Measurements from ENCODE around the gene GAL3ST2.
"Not testable (repeated sequence)": the region's sequence is repeated elsewhere in the genome, so short reads cannot be mapped to it uniquely, and the experiment has no call there.

Gene GAL3ST2

GRCh38 chr2:241798631-241799521 is 22.3 kb downstream of the GAL3ST2 start:
- Histone ChIP-seq H3K79me2 (ENCODE audit: control insufficient read depth, low read length) (no peaks in the 10 kb centered on the region), H3K27ac (ENCODE audit: low read depth, low read length) (no peak overlapping the region), H3K4me2 (ENCODE audit: low read length) (no peak overlapping the region), H3K9me2 (replicated peaks; ENCODE audit: control insufficient read depth, low read length) (no peaks in the 10 kb centered on the region), H4K20me1 (ENCODE audit: control insufficient read depth, insufficient read depth, low read depth, low read length) (no peaks in the 10 kb centered on the region), H3K4me1 (ENCODE audit: control insufficient read depth, low read length) (0 out of 2 replicates have a peak, but pooled peaks cover 1% of the 10 kb centered on the region), H3K4me3 (ENCODE audit: low read length) (no peak overlapping the region), H3K27me3 (ENCODE audit: control insufficient read depth, low read length) (peaks cover 10% of the 10 kb centered on the region), H3F3A (ENCODE audit: control insufficient read depth, insufficient read depth) (no peaks in the 10 kb centered on the region), H3K36me3 (ENCODE audit: control insufficient read depth, low read length) (no peaks in the 10 kb centered on the region), H3K9me3 (ENCODE audit: control insufficient read depth, insufficient read depth, low read length) (no peaks in the 10 kb centered on the region)
- TF ChIP-seq CTCF (IDR thresholded peaks at IDR 0.05; ENCODE audit: low read depth, low read length, poor library complexity, severe bottlenecking) (no peak), EZH2phosphoT487 (IDR thresholded peaks at IDR 0.05; ENCODE audit: borderline replicate concordance, low read length) (no peak)

GRCh38 chr2:241799522-241800197 is 23.0 kb downstream of the GAL3ST2 start:
- Histone ChIP-seq H4K20me1 (ENCODE audit: control insufficient read depth, insufficient read depth, low read depth, low read length) (0 out of 2 replicates have a peak, but pooled peaks cover 4% of the 10 kb centered on the region), H3F3A (ENCODE audit: control insufficient read depth, insufficient read depth) (no peaks in the 10 kb centered on the region), H3K4me3 (ENCODE audit: low read length) (no peak overlapping the region), H3K4me2 (ENCODE audit: low read length) (no peak overlapping the region), H3K79me2 (ENCODE audit: control insufficient read depth, low read length) (no peaks in the 10 kb centered on the region), H3K36me3 (ENCODE audit: control insufficient read depth, low read length) (no peaks in the 10 kb centered on the region), H3K27ac (ENCODE audit: low read depth, low read length) (no peak overlapping the region), H3K9me2 (replicated peaks; ENCODE audit: control insufficient read depth, low read length) (no peaks in the 10 kb centered on the region), H3K27me3 (ENCODE audit: control insufficient read depth, low read length) (peaks cover 18% of the 10 kb centered on the region), H3K4me1 (ENCODE audit: control insufficient read depth, low read length) (peaks cover 5% of the 10 kb centered on the region; the same call in 1 of the 2 replicates), H3K9me3 (ENCODE audit: control insufficient read depth, insufficient read depth, low read length) (no peaks in the 10 kb centered on the region)
- no peak for TF ChIP-seq CTCF (IDR thresholded peaks at IDR 0.05; ENCODE audit: low read depth, low read length, poor library complexity, severe bottlenecking)
- TF ChIP-seq EZH2phosphoT487 (IDR thresholded peaks at IDR 0.05; ENCODE audit: borderline replicate concordance, low read length) = no peak

GRCh38 chr2:241800198-241800903 is 23.7 kb downstream of the GAL3ST2 start:
- H3F3A ChIP-seq (ENCODE audit: control insufficient read depth, insufficient read depth); H3K4me2 ChIP-seq (ENCODE audit: low read length); H3K9me3 ChIP-seq (ENCODE audit: control insufficient read depth, insufficient read depth, low read length); H3K36me3 ChIP-seq (ENCODE audit: control insufficient read depth, low read length); H3K79me2 ChIP-seq (ENCODE audit: control insufficient read depth, low read length); H3K4me1 ChIP-seq (ENCODE audit: control insufficient read depth, low read length); H4K20me1 ChIP-seq (ENCODE audit: control insufficient read depth, insufficient read depth, low read depth, low read length); H3K27ac ChIP-seq (ENCODE audit: low read depth, low read length); H3K9me2 ChIP-seq (replicated peaks; ENCODE audit: control insufficient read depth, low read length); H3K4me3 ChIP-seq (ENCODE audit: low read length): not testable (repeated sequence)
- H3K27me3 ChIP-seq (ENCODE audit: control insufficient read depth, low read length) = peaks cover 20% of the 10 kb centered on the region

Measured in DOHH2 (cell line).